Measurements from ENCODE around the gene HOXB3. TPM values are rescaled to one million over a fixed set of nuclear protein-coding genes. Genes with fewer than 3 reads are reported as not detected.
A peak's percentile ranks its signal among the peaks of the same experiment; 100 is the strongest.

HOXB3 gene
- total RNA-seq, 4 donors from 2014 or later = 10.6 to 30.0 (median 18.0) TPM

- H3K9me3 ChIP-seq = no peaks in the 10 kb centered on the region
- H3K36me3 ChIP-seq = no peaks in the 10 kb centered on the region
- peak within 1 kb of the TSS in 1 of 2 donors; percentile 20 for H3K4me3 ChIP-seq
- peaks cover 0 to 7% of the 10 kb centered on the region in 2 donors for H3K4me1 ChIP-seq
- peaks cover 9 to 60% of the 10 kb centered on the region in 2 donors for H3K27me3 ChIP-seq
- H3K27ac ChIP-seq = peak within 1 kb of the TSS in 1 of 2 donors; percentile 26
- intact Hi-C loops (cut with DNase I; ENCODE audit: low total_unique reads) = loop anchor here (10.0 kb wide), 1 partner anchor 248 kb away; no protein-coding TSS in a partner anchor
- DNase-seq = no peak
- no peak for TF ChIP-seq CTCF (IDR thresholded peaks at IDR 0.05)
- no peak for TF ChIP-seq POLR2A (IDR thresholded peaks at IDR 0.05)
Measured at GRCh38 chr17:48593126-48593829, 3.2 kb upstream of the HOXB3 start, which contains the start of gene HOXB5. Gene HOXB5, minus strand, starts transcription at chr17:48593779. Its CDS starts 97 bp downstream, at chr17:48593682.

GRCh38 chr17:48592577-48592976 is 2.5 kb upstream of the HOXB3 start:
- TF ChIP-seq CTCF (IDR thresholded peaks at IDR 0.05) (no peak), POLR2A (IDR thresholded peaks at IDR 0.05) (no peak)
- H3K4me1 ChIP-seq = peaks cover 0 to 2% of the 10 kb centered on the region in 2 donors
- H3K27me3 ChIP-seq = peaks cover 7 to 53% of the 10 kb centered on the region in 2 donors
- no peaks in the 10 kb centered on the region for H3K36me3 ChIP-seq
- H3K9me3 ChIP-seq = no peaks in the 10 kb centered on the region
- DNase-seq = no peak
- intact Hi-C loops (cut with DNase I; ENCODE audit: low total_unique reads) = loop anchor here (10.0 kb wide), 1 partner anchor 248 kb away; no protein-coding TSS in a partner anchor
- H3K27ac ChIP-seq = no peak overlapping the region
- no peak overlapping the region for H3K4me3 ChIP-seq

GRCh38 chr17:48592057-48592514 is 2.0 kb upstream of the HOXB3 start:
- no peaks in the 10 kb centered on the region for H3K9me3 ChIP-seq
- no peak for TF ChIP-seq POLR2A (IDR thresholded peaks at IDR 0.05)
- no peak overlapping the region for H3K4me3 ChIP-seq
- DNase-seq = no peak
- H3K4me1 ChIP-seq = no peaks in the 10 kb centered on the region
- H3K27ac ChIP-seq = no peak overlapping the region
- intact Hi-C loops (cut with DNase I; ENCODE audit: low total_unique reads) = loop anchor here (10.0 kb wide), 1 partner anchor 247 kb away; no protein-coding TSS in a partner anchor
- H3K27me3 ChIP-seq = peaks cover 2 to 52% of the 10 kb centered on the region in 2 donors
- no peaks in the 10 kb centered on the region for H3K36me3 ChIP-seq

GRCh38 chr17:48591255-48592056 is 1.4 kb upstream of the HOXB3 start:
- no peak for DNase-seq
- peaks cover 0 to 52% of the 10 kb centered on the region in 2 donors for H3K27me3 ChIP-seq
- H3K9me3 ChIP-seq = no peaks in the 10 kb centered on the region
- no peaks in the 10 kb centered on the region for H3K36me3 ChIP-seq
- intact Hi-C loops (cut with DNase I; ENCODE audit: low total_unique reads) = loop anchor here (10.0 kb wide), 1 partner anchor 247 kb away; no protein-coding TSS in a partner anchor
- no peaks in the 10 kb centered on the region for H3K4me1 ChIP-seq
- H3K4me3 ChIP-seq = no peak overlapping the region
- H3K27ac ChIP-seq = no peak overlapping the region
- TF ChIP-seq POLR2A (IDR thresholded peaks at IDR 0.05) = no peak
- TF ChIP-seq CTCF (IDR thresholded peaks at IDR 0.05) = no peak

- no peaks in the 10 kb centered on the region for H3K36me3 ChIP-seq
- H3K9me3 ChIP-seq = no peaks in the 10 kb centered on the region
- TF ChIP-seq POLR2A (IDR thresholded peaks at IDR 0.05) (no peak), CTCF (IDR thresholded peaks at IDR 0.05) (no peak)
- peak overlapping the region; percentile 25 to 68 for H3K27ac ChIP-seq
- H3K4me3 ChIP-seq = no peak overlapping the region
- DNase-seq = no peak
- H3K27me3 ChIP-seq = peaks cover 0 to 52% of the 10 kb centered on the region in 2 donors
- no peaks in the 10 kb centered on the region for H3K4me1 ChIP-seq
- intact Hi-C loops (cut with DNase I; ENCODE audit: low total_unique reads) = loop anchor here (10.0 kb wide), 1 partner anchor 246 kb away; no protein-coding TSS in a partner anchor
Measured at GRCh38 chr17:48590607-48591161, 643 bp upstream of the HOXB3 start.
